ENCODE data around the gene NUDT19. TPM values are rescaled to one million over a fixed set of nuclear protein-coding genes. Genes with fewer than 3 reads are reported as not detected.
A peak's percentile ranks its signal among the peaks of the same experiment; 100 is the strongest.
"Not testable (repeated sequence)": the region's sequence is repeated elsewhere in the genome, so short reads cannot be mapped to it uniquely, and the experiment has no call there.

Gene NUDT19
- total RNA-seq, 4 donors from 2014 or later: 14.2 to 25.1 (median 18.6) TPM

DNA sequence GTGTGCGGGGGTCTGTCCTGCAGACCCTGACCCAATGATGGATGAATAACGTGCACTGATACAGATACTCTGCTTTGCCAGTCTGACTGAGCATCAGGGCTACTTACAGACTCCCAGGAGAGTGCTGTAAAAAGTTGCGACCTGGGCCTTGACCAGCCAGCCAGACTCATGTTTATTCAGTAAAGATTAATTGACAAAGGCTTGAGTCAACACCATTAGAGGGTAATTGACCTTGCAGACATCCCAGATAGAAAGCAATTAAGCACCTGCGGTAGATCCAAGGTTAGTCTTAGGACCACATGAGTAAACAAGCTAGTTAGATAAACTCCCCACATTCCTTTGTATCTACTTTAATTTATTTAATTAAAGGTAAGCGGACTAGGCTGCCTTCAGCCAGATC, 10.4 kb downstream of the NUDT19 start:
- H3K27me3 ChIP-seq: no peaks in the 10 kb centered on the region
- TF ChIP-seq POLR2AphosphoS5 (IDR thresholded peaks at IDR 0.05): no peak
- TF ChIP-seq, protein P1, sequence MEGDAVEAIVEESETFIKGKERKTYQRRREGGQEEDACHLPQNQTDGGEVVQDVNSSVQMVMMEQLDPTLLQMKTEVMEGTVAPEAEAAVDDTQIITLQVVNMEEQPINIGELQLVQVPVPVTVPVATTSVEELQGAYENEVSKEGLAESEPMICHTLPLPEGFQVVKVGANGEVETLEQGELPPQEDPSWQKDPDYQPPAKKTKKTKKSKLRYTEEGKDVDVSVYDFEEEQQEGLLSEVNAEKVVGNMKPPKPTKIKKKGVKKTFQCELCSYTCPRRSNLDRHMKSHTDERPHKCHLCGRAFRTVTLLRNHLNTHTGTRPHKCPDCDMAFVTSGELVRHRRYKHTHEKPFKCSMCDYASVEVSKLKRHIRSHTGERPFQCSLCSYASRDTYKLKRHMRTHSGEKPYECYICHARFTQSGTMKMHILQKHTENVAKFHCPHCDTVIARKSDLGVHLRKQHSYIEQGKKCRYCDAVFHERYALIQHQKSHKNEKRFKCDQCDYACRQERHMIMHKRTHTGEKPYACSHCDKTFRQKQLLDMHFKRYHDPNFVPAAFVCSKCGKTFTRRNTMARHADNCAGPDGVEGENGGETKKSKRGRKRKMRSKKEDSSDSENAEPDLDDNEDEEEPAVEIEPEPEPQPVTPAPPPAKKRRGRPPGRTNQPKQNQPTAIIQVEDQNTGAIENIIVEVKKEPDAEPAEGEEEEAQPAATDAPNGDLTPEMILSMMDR (IDR thresholded peaks at IDR 0.05): no peak
- no peak for TF ChIP-seq POLR2A (IDR thresholded peaks at IDR 0.05)
- no peak for TF ChIP-seq EP300 (IDR thresholded peaks at IDR 0.05)
- H3K36me3 ChIP-seq: peaks cover 35% of the 10 kb centered on the region
- H3K4me3 ChIP-seq: no peak overlapping the region
- H3K27ac ChIP-seq: no peak overlapping the region
- peaks cover 10% of the 10 kb centered on the region for H3K9me3 ChIP-seq
- H3K4me1 ChIP-seq: peaks cover 2% of the 10 kb centered on the region
- WGBS: 94% methylated on average over 5 of the region's 5 CpGs
- DNase-seq (ENCODE audit: low spot score in 2 of 2): peak in 1 of 2 donors; percentile 11

DNA sequence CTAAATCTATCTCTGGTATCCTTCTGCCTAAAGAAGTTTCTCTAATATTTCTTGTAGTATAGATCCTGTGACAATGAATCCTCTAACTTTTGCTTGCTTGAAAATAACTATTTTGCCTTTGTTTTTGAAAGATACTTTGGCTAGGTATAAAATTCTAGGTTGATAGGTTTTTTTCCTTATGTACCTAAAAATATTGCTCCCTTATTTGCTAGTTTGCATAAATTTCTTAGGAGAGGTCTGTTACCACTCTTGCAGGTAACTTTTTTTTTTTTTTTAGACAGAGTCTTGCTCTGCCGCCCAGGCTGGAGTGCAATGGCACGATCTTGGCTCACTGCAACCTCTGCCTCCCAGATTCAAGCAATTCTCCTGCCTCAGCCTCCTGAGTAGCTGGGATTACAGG, 12.4 kb downstream of the NUDT19 start:
- not testable (repeated sequence) for H3K27me3 ChIP-seq; H3K4me1 ChIP-seq; DNase-seq (ENCODE audit: low spot score in 2 of 2); H3K27ac ChIP-seq; H3K4me3 ChIP-seq
- H3K9me3 ChIP-seq: peaks cover 10% of the 10 kb centered on the region
- peaks cover 29% of the 10 kb centered on the region for H3K36me3 ChIP-seq
- WGBS: 100% methylated on average over 2 of the region's 2 CpGs

DNA sequence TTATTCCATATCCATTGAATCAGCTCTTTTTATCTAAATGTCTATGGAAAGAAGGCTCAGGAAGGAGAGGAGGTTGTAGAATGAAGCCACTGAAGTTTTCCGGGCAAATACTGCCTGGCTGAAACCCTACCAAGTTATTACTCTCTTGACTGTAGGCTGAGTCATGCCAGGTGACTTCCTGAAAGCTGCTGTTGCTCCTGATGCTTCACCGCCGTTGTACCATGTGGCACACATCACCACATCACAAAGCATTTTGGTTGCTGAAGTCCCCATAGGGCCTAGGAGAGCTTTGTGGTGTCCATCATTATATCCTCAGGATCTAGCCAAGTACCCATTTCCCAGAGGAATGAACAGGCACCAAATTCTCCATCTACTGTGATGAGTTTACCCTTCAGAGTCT, 16.8 kb downstream of the NUDT19 start:
- Histone ChIP-seq H3K4me3 (no peak overlapping the region), H3K4me1 (no peaks in the 10 kb centered on the region), H3K27ac (no peak overlapping the region), H3K27me3 (no peaks in the 10 kb centered on the region), H3K36me3 (peaks cover 55% of the 10 kb centered on the region), H3K9me3 (peaks cover 6% of the 10 kb centered on the region)
- no peak for DNase-seq (ENCODE audit: low spot score in 2 of 2)
- TF ChIP-seq EP300 (IDR thresholded peaks at IDR 0.05) (no peak), POLR2AphosphoS5 (IDR thresholded peaks at IDR 0.05) (no peak), POLR2A (IDR thresholded peaks at IDR 0.05) (no peak)
- TF ChIP-seq, protein P1 (IDR thresholded peaks at IDR 0.05): no peak
- WGBS: 74% methylated on average over 3 of the region's 3 CpGs

DNA sequence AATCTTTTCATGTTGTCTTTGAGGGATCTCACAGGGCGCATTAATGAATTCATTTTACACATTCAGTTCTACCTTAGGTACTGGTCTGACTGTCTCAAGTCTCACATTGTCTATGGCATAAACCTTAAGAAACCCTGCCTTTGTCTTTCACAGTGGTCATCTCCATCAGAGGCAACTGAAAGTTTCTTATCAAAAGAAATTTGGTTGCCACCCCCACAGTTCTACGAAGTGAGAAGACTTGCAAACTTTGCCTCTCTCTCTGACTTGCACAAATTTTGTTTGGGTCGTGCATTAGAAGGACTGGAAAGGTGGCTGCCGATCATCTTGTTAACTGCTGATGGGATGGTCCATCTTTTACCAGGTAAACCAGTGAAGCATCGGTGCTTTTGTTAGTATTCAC, 17.4 kb downstream of the NUDT19 start:
- TF ChIP-seq, protein P1 (IDR thresholded peaks at IDR 0.05): no peak
- TF ChIP-seq POLR2A (IDR thresholded peaks at IDR 0.05) (no peak), EP300 (IDR thresholded peaks at IDR 0.05) (no peak), POLR2AphosphoS5 (IDR thresholded peaks at IDR 0.05) (no peak)
- H3K4me3 ChIP-seq: no peak overlapping the region
- 88% methylated on average over 5 of the region's 5 CpGs for WGBS
- H3K36me3 ChIP-seq: peaks cover 59% of the 10 kb centered on the region
- peaks cover 6% of the 10 kb centered on the region for H3K9me3 ChIP-seq
- no peak overlapping the region for H3K27ac ChIP-seq
- no peaks in the 10 kb centered on the region for H3K4me1 ChIP-seq
- DNase-seq (ENCODE audit: low spot score in 2 of 2): no peak
- H3K27me3 ChIP-seq: no peaks in the 10 kb centered on the region

DNA sequence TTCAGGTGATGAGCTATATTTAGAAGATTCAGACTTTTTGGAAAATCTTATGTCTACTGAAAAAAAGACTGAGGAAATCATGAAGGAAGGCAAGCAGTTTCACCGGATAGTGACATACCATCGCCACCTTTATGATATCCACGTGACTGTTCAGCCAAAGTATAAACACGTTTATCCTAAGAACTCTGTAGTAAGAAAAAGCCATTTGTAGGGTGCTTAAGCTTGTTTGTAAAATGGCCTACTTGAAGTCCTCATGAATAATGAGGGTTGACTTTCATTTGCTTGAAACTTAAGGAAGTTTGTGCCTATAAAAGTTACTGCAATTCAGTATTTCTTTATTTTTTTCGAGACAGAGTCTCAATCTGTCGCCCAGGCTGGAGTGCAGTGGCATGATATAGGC, 20.1 kb downstream of the NUDT19 start:
- peaks cover 56% of the 10 kb centered on the region for H3K36me3 ChIP-seq

DNA sequence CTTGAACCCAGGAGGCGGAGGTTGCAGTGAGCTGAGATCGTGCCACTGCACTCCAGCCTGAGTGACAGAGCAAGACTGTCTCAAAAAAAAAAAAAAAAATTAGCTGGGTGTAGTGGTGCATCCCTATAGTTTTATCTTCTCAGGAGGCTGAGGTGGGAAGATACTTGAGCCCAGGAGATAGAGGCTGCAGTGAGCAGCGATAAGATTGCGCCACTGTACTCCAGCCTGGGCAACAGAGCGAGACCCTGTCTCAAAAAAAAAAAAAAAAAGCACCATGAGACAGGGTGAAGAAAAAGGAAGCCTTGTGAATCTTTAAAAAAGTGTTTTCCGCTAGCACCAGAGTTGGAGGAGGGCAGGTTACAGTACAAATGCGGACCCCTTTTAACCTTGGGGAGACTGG, 24.6 kb downstream of the NUDT19 start:
- not testable (repeated sequence) for DNase-seq (ENCODE audit: low spot score in 2 of 2); H3K27me3 ChIP-seq; H3K4me3 ChIP-seq; H3K9me3 ChIP-seq; H3K4me1 ChIP-seq; H3K27ac ChIP-seq
- 96% methylated on average over 7 of the region's 7 CpGs for WGBS
- H3K36me3 ChIP-seq: peaks cover 34% of the 10 kb centered on the region

More for the DNA sequence above, 20.1 kb downstream of the NUDT19 start:
- Histone ChIP-seq H3K9me3 (no peaks in the 10 kb centered on the region), H3K4me1 (no peaks in the 10 kb centered on the region), H3K27me3 (no peaks in the 10 kb centered on the region), H3K4me3 (no peak overlapping the region), H3K27ac (no peak overlapping the region)
- TF ChIP-seq POLR2AphosphoS5 (IDR thresholded peaks at IDR 0.05) (no peak), POLR2A (IDR thresholded peaks at IDR 0.05) (no peak), EP300 (IDR thresholded peaks at IDR 0.05) (no peak)
- TF ChIP-seq, protein P1 (IDR thresholded peaks at IDR 0.05): no peak
- DNase-seq (ENCODE audit: low spot score in 2 of 2): no peak
- 90% methylated on average over 6 of the region's 6 CpGs for WGBS

All from suprapubic skin (tissue), 4 donors.